HG02885 (cell line): ENCODE measurements around the gene ZNF407.
A peak's percentile ranks its signal among the peaks of the same experiment; 100 is the strongest.
"Not testable (repeated sequence)": the region's sequence is repeated elsewhere in the genome, so short reads cannot be mapped to it uniquely, and the experiment has no call there.

Experiments
- ATAC-seq: cut with Tn5 transposase; IDR thresholded peaks from one replicate; pipeline ENCODE4 v1.9.1; 2021; ENCODE audit warnings: mild to moderate bottlenecking; ENCODE audit not compliant: unreplicated experiment, poor library complexity

The ZNF407 gene

DNA sequence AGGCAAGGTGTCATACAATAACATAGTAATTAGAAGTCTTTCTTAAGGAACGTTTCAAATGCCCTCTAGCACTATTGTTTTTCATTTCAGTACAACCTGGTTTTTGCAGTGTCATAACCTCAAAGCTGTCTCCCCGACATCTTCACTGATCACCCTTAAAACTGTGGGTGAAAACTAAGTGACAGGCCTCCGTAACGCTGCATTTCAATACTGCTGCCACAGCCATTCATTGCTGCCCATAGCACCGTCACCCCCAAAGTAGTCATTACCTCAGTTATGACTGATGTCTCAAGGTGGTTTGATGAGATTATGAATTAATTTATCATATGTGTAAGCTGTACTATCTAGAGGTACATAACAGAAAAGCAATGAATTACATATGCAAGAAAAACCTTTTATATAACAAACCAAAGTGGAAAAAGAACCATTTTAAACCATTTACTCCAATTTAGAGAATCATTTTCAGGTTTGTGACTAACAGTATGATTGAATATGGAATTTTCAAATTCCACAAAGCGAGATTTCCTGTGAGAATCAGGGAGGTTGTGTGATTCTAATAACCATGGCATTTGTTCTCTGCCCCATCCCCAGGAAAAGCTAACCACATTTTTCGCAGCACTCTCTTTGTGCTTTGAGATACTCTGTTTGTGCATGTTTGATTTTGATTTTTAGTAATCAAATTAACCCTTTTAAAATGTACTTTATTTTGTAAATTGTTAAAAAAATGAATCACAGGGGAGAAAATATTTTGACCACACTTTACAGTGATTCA is 348.3 kb downstream of the ZNF407 start:
- no peak for ATAC-seq

- no peak for ATAC-seq
Observed at GRCh38 chr18:74946646-74947375, 349.1 kb downstream of the ZNF407 start.

DNA sequence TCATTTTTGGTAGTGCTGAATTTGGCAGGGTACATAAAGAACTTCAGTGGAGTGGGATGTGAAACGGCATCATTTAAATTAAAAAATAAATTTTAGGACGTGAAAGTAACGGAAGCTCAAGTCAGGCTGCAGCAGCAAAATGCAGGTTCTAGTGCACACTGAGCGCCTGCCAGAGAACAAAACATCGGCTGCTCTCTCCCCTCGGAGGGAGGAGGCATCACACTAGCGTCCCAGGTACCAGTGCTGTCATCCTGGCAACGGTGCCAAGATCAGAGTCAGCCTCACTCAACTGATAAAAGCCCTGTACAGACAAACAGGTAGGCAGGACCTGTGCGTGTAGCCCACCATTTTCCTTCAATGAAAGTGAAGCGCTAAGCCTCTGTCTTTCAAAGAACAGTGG is 349.7 kb downstream of the ZNF407 start:
- ATAC-seq: no peak

- no peak for ATAC-seq
Observed at GRCh38 chr18:74947875-74948274, 350.2 kb downstream of the ZNF407 start.

DNA sequence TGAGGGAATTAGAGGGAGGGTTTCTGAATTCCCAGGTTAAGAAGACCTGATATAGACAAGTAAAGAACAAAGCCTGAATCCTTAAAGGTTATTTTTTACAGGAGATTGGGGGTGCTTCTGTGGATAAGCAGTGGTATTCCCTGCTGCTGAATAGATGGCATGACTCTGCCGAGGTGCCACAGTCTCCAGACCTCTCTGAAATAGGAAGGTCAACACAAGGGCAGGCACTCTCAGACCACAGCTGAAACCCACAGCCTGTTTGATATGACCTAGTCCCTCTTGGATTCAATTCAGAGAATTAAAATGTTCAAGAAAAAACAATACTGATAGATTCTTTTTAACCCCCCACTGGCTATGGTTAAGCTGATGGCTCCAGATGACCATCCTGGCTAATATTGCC is 351.9 kb downstream of the ZNF407 start:
- ATAC-seq: no peak

- ATAC-seq: no peak
Observed at GRCh38 chr18:74950479-74950878, 352.8 kb downstream of the ZNF407 start.

DNA sequence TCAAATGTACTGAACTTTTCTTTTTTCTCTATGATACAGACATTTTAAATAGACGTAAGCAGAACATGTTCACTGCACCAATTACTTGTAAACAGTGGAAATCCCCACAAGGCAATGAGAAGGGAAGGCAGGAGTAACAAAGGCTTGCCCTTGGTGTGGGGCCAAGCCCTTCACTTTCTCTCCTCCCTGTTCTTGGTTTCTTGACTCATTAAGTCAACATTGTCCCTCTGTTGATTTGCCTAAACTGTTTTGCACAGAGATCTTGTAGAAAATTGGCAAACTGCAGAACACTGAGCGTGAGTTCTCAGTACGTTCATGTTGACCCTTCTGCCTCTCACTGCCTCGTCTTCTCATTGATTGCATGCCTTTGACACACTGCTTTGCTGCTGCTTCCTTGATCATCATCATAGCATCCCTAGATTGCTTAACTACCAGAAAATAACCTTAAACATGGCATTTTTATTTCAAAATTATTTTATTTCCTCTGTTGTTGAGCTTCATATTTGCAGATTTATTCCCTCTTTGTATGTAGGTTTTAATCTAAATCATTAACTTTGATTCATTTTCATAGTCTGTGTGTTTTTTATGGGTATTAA is 353.6 kb downstream of the ZNF407 start:
- peak; percentile 50 for ATAC-seq

GRCh38 chr18:74957588-74958224 is 360.0 kb downstream of the ZNF407 start:
- no peak for ATAC-seq

- ATAC-seq: no peak
Observed at GRCh38 chr18:74959216-74959615, 361.5 kb downstream of the ZNF407 start.

DNA sequence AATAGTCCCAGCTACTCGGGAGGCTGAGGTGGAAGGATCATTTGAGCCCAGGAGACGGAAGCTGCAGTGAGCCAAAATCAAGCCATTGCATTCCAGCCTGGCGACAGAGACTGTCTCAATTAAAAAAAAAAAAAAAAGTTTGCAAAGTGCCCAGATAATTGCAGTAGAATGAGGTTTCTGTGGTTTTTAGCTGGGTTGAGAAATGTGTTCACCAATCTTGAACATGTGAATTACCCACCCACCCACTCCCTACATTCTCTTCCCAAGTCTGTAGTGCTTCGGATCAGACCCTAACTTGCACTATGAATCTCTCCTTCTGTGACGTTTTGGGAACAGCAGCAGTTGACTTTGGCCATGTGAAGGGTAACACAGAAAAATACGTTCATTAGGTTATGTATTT is 363.9 kb downstream of the ZNF407 start:
- no peak for ATAC-seq

- peak; percentile 68 for ATAC-seq
Observed at GRCh38 chr18:74963820-74964446, 366.3 kb downstream of the ZNF407 start.

GRCh38 chr18:74965682-74966081 is 368.0 kb downstream of the ZNF407 start:
- ATAC-seq: no peak

- no peak for ATAC-seq
Observed at GRCh38 chr18:74967438-74967837, 369.8 kb downstream of the ZNF407 start.

GRCh38 chr18:74967979-74968378 is 370.3 kb downstream of the ZNF407 start:
- ATAC-seq: no peak

GRCh38 chr18:74971358-74971757 is 373.7 kb downstream of the ZNF407 start:
- ATAC-seq: not testable (repeated sequence)

DNA sequence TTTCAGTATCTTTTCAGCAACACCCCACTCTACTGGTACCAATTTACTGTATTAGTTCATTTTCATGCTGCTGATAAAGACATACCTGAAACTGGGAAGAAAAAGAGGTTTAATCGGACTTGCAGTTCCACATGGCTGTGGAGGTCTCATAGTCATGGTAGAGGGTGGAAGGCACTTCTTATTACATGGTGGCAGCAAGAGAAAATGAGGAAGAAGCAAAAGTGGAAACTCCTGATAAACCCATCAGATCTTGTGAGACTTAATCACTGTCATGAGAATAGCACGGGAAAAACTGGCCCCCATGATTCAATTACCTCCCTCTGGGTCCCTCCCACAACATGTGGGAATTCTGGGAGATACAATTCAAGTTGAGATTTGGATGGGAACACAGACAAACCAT is 374.1 kb downstream of the ZNF407 start:
- not testable (repeated sequence) for ATAC-seq

- no peak for ATAC-seq
Observed at GRCh38 chr18:74972354-74972753, 374.7 kb downstream of the ZNF407 start.

DNA sequence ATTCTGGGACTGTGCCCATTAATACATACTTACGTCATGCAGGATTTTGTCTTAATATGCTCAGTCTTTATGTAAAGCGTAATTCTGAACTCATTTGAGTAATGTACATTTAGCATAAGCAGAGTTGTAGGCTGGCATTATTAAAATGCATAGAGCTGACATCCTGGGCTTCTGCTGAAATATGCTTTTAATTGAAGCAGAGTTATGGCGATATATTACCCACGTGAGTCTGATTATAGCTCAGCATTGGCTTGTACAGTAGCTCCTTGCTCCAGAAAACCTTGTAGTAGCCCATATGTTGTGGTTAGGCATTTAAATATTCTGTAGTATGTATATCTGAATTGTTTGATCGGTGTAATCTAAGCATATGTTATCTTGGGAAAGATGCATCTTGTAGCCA is 377.3 kb downstream of the ZNF407 start:
- ATAC-seq: no peak

GRCh38 chr18:74976331-74976909 is 378.8 kb downstream of the ZNF407 start:
- no peak for ATAC-seq

GRCh38 chr18:74977041-74977440 is 379.4 kb downstream of the ZNF407 start:
- ATAC-seq: no peak
